Neural progenitor cell (in vitro differentiated cells): ENCODE data around the gene ZNF521. TPM values are rescaled to one million over a fixed set of nuclear protein-coding genes. Genes with fewer than 3 reads are reported as not detected.
A peak's percentile ranks its signal among the peaks of the same experiment; 100 is the strongest.

Experiments used
- DNase-seq: peaks from one replicate; pipeline ENCODE4 v3.0.0-alpha.2; 2016; ENCODE audit warnings: low spot score
- H2AFZ ChIP-seq: fragments of 200-600 bp; sonication (generic); replicated peaks from 2 replicates; pipeline ENCODE4 v1.6.1; 2016; ENCODE audit warnings: antibody characterized with exemption
- H3F3A ChIP-seq: fragments of 200-600 bp; sonication (generic); 2 replicates; pipeline ENCODE4 v1.6.1; 2016; ENCODE audit warnings: antibody characterized with exemption, low read depth
- H3K27ac ChIP-seq: fragments of 200-600 bp; sonication (generic); 2 replicates; pipeline ENCODE4 v1.5.1; 2016; ENCODE audit warnings: mild to moderate bottlenecking
- H3K27me3 ChIP-seq: fragments of 200-600 bp; sonication (generic); 2 replicates; pipeline ENCODE4 v1.6.1; 2016; ENCODE audit warnings: mild to moderate bottlenecking, moderate library complexity
- H3K36me3 ChIP-seq: fragments of 200-600 bp; sonication (generic); 2 replicates; pipeline ENCODE4 v1.5.1; 2016
- H3K4me1 ChIP-seq: fragments of 200-600 bp; sonication (generic); 2 replicates; pipeline ENCODE4 v1.6.1; 2016; ENCODE audit warnings: mixed run types
- H3K4me2 ChIP-seq: fragments of 200-600 bp; sonication (generic); 2 replicates; pipeline ENCODE4 v1.6.1; 2016
- H3K4me3 ChIP-seq: fragments of 200-600 bp; sonication (generic); 2 replicates; pipeline ENCODE4 v1.5.1; 2016
- H3K79me2 ChIP-seq: fragments of 200-600 bp; sonication (generic); 2 replicates; pipeline ENCODE4 v1.6.1; 2016; ENCODE audit warnings: low read depth
- H3K9ac ChIP-seq: fragments of 200-600 bp; sonication (generic); 2 replicates; pipeline ENCODE4 v1.6.1; 2016
- H3K9me3 ChIP-seq: fragments of 200-600 bp; sonication (generic); 2 replicates; pipeline ENCODE4 v1.5.1; 2016; ENCODE audit warnings: low read depth
- H4K20me1 ChIP-seq: fragments of 200-600 bp; sonication (generic); 2 replicates; pipeline ENCODE4 v1.6.1; 2016; ENCODE audit warnings: low read depth
- H3K27ac Mint-ChIP-seq: 3 replicates; pipeline ENCODE4 v1.8.0; 2021; ENCODE audit warnings: mixed read lengths
- H3K27me3 Mint-ChIP-seq: 2 replicates; pipeline ENCODE4 v1.8.0; 2022; ENCODE audit warnings: low read depth, mild to moderate bottlenecking, inconsistent platforms, moderate library complexity, mixed read lengths; ENCODE audit not compliant: insufficient read depth
- H3K36me3 Mint-ChIP-seq: 3 replicates; pipeline ENCODE4 v1.8.0; 2021; ENCODE audit warnings: mixed read lengths
- H3K4me1 Mint-ChIP-seq: 3 replicates; pipeline ENCODE4 v1.8.0; 2021; ENCODE audit warnings: mixed read lengths
- H3K4me3 Mint-ChIP-seq: 3 replicates; pipeline ENCODE4 v1.8.0; 2021; ENCODE audit warnings: mild to moderate bottlenecking, moderate library complexity, mixed read lengths
- H3K9me3 Mint-ChIP-seq: 3 replicates; pipeline ENCODE4 v1.8.0; 2020; ENCODE audit warnings: mixed read lengths
- CTCF ChIP-seq: fragments of 200-600 bp; sonication (generic); IDR thresholded peaks from 2 replicates; pipeline ENCODE4 v1.5.1; 2017; ENCODE audit warnings: antibody characterized with exemption, mild to moderate bottlenecking
- EZH2 ChIP-seq: fragments of 200-600 bp; sonication (generic); IDR thresholded peaks from 2 replicates; pipeline ENCODE4 v1.6.1; 2017; ENCODE audit warnings: antibody characterized with exemption, mild to moderate bottlenecking, moderate library complexity
- EZH2phosphoT487 ChIP-seq: fragments of 200-600 bp; sonication (generic); IDR thresholded peaks from 2 replicates; pipeline ENCODE4 v1.6.1; 2017; ENCODE audit warnings: antibody characterized with exemption
- total RNA-seq: library from RNA; depleted of rRNA; stranded (reverse); fragments of >200 nt; gene quantifications from 2 replicates; pipeline ENCODE4 v1.2.3, GENCODE V29; 2015; ENCODE audit warnings: low replicate concordance

ZNF521 gene
- total RNA-seq, 1 donor from 2014 or later, result 136 TPM

- peak; percentile 74 for DNase-seq
- Mint-ChIP-seq H3K36me3 (peaks cover 16% of the 10 kb centered on the region), H3K4me1 (peaks cover 53% of the 10 kb centered on the region), H3K4me3 (peak overlapping the region; percentile 97), H3K27ac (peak overlapping the region; percentile 100), H3K27me3 (peaks cover 10% of the 10 kb centered on the region), H3K9me3 (peaks cover 2% of the 10 kb centered on the region)
- H3K9ac ChIP-seq, result peak overlapping the region; percentile 89
- H2AFZ ChIP-seq, result no peak overlapping the region
- H3K27ac ChIP-seq, result peak overlapping the region; percentile 99
- peaks cover 35% of the 10 kb centered on the region for H3F3A ChIP-seq
- H3K4me2 ChIP-seq, result peak overlapping the region; percentile 94
- H3K36me3 ChIP-seq, result peaks cover 5% of the 10 kb centered on the region
- H3K4me3 ChIP-seq, result peak overlapping the region; percentile 100
- H3K4me1 ChIP-seq, result peaks cover 46% of the 10 kb centered on the region
- H4K20me1 ChIP-seq, result peaks cover 44% of the 10 kb centered on the region
- H3K27me3 ChIP-seq, result peaks cover 41% of the 10 kb centered on the region
- TF ChIP-seq EZH2phosphoT487 (no peak), EZH2 (no peak), CTCF (no peak)
- no peaks in the 10 kb centered on the region for H3K9me3 ChIP-seq
- peaks cover 74% of the 10 kb centered on the region for H3K79me2 ChIP-seq
Measured at GRCh38 chr18:25349926-25350487, 2.0 kb downstream of the ZNF521 start.

- peak; percentile 72 for DNase-seq
- peaks cover 53% of the 10 kb centered on the region for H3K4me1 ChIP-seq
- no peaks in the 10 kb centered on the region for H3K9me3 ChIP-seq
- peak overlapping the region; percentile 100 for H3K4me3 ChIP-seq
- no peak overlapping the region for H2AFZ ChIP-seq
- H3K4me1 Mint-ChIP-seq, result peaks cover 54% of the 10 kb centered on the region
- peak overlapping the region; percentile 98 for H3K4me3 Mint-ChIP-seq
- peaks cover 51% of the 10 kb centered on the region for H4K20me1 ChIP-seq
- H3K27me3 ChIP-seq, result peaks cover 34% of the 10 kb centered on the region
- peaks cover 2% of the 10 kb centered on the region for H3K9me3 Mint-ChIP-seq
- peak overlapping the region; percentile 99 for H3K27ac ChIP-seq
- peaks cover 35% of the 10 kb centered on the region for H3F3A ChIP-seq
- peak overlapping the region; percentile 89 for H3K9ac ChIP-seq
- H3K36me3 ChIP-seq, result peaks cover 10% of the 10 kb centered on the region
- H3K36me3 Mint-ChIP-seq, result peaks cover 17% of the 10 kb centered on the region
- peak overlapping the region; percentile 99 for H3K27ac Mint-ChIP-seq
- TF ChIP-seq EZH2 (no peak), EZH2phosphoT487 (no peak), CTCF (no peak)
- peaks cover 10% of the 10 kb centered on the region for H3K27me3 Mint-ChIP-seq
- peak overlapping the region; percentile 94 for H3K4me2 ChIP-seq
- peaks cover 81% of the 10 kb centered on the region for H3K79me2 ChIP-seq
Measured at GRCh38 chr18:25349131-25349925, 2.6 kb downstream of the ZNF521 start.

DNA sequence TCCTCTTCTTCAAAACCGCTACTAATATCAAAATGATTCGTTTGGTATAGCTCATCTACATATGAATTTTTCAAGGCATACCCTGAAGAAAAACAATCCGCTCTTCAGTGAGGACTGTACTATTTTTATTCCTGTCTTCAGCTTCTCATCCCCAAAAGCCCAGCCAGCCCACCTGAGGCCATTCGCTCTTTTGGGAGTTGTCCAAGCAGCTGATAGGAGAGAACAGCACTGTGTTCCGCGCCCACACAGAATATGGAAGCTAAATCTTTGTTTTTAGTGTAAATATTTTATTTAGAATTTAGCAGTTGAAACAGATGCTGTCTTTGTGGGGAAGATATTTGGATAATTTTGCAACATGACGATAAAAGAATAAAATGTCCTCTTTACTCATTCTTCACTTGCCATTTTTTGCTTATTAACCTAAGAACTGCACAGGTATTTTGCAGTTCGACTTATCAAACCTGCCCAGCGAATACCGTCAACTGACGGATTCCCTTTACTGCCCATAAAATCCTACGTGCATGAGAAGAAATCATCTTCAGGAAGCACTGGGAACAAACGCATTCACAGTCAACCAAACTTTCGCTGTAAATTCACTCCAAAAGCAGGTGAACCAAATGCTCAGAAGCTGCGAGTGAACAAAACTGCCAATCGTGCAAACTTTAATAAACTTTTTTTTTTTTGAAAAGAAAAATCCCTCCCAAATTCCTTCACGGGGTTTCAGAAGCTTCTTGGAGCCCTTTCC, 3.4 kb downstream of the ZNF521 start:
- TF ChIP-seq EZH2phosphoT487, result no peak
- no peak for TF ChIP-seq EZH2
- no peak for DNase-seq
- Mint-ChIP-seq H3K27ac (peak overlapping the region; percentile 99), H3K36me3 (peaks cover 18% of the 10 kb centered on the region), H3K9me3 (peaks cover 2% of the 10 kb centered on the region), H3K27me3 (peaks cover 10% of the 10 kb centered on the region), H3K4me1 (peaks cover 54% of the 10 kb centered on the region), H3K4me3 (peak overlapping the region; percentile 98)
- H3K79me2 ChIP-seq, result peaks cover 89% of the 10 kb centered on the region
- H2AFZ ChIP-seq, result no peak overlapping the region
- peak overlapping the region; percentile 94 for H3K4me2 ChIP-seq
- no peaks in the 10 kb centered on the region for H3K9me3 ChIP-seq
- peak overlapping the region; percentile 99 for H3K27ac ChIP-seq
- H3K9ac ChIP-seq, result peak overlapping the region; percentile 64
- peaks cover 34% of the 10 kb centered on the region for H3F3A ChIP-seq
- H3K4me3 ChIP-seq, result peak overlapping the region; percentile 100
- H3K36me3 ChIP-seq, result peaks cover 11% of the 10 kb centered on the region
- H3K4me1 ChIP-seq, result peaks cover 55% of the 10 kb centered on the region
- H4K20me1 ChIP-seq, result peaks cover 59% of the 10 kb centered on the region
- H3K27me3 ChIP-seq, result peaks cover 27% of the 10 kb centered on the region
